Stimulated activated CD4-positive, alpha-beta T cell treated with anti-CD3 and anti-CD28 coated beads, Interleukin-1b, Interleukin-23, amount 100 ng/mL, for 24 hours (primary cell): ENCODE data around the gene TFCP2.

Source experiments
- DNase-seq, 4 experiments: peaks; one replicate each; pipeline ENCODE4 v3.0.0-alpha.2; 2020; ENCODE audit warnings: low read depth in 4 of 4, low spot score in 1 of 4

Gene TFCP2

DNA sequence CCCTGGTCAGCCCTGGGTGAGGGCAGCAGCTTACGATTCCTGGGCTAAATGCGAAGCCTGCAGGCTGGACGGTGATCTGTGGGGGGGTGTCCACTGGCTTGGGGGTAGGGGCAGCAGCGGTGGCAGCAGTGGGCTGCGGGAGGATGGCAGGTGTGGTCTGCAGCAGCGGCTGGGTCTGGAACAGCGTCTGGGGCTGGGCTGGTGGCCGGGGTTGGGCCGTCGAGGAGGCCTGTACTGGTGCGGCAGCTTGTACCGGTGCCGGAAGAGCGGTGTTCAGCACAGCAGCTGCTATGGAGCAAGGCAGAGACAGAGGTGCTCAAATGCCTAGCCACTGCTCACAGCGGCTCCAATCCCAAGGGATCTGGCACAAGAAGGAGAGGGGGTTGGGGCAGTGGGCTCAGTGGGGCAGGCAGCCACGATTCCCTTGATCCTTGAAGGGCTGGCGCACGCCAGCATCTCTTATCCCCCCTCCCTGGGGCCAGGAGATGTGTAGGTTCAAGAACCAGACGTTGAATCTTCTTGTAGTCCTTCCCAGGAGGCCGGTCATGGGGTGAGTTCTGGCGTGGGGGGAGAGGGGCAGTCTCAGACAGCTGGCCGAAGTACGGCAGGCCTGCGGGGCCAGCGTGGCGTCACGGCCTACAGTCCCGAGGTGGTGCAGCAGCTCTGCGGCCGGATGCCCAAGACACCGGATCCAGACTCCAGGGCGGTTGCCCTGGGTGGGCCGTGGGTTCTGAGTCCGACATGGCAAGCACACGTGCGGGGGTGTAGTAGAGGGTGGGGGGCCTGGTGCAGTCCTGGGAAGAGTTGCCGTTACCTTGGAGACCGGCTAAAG is 25.0 kb upstream of the TFCP2 start:
- no peak for DNase-seq

DNA sequence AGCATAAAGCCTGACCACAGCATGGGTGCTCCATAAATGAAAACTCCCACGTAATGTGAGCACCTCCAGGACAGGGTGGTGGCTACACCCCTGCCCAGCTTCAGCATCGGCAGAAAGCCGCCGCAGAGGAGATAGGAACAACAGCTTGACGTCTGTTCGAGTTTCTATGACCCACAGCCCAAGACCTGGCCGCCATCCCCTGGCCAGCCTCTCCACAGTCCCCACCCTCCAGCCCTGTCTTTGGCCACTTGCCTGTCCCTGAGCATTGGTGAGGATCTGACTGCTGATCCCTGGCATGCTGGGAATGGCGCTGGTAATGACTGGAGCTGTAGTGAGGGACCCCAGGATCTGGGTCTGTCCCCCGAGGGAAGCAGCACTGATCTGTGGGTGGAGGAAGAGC is 23.6 kb upstream of the TFCP2 start:
- no peak for DNase-seq

DNA sequence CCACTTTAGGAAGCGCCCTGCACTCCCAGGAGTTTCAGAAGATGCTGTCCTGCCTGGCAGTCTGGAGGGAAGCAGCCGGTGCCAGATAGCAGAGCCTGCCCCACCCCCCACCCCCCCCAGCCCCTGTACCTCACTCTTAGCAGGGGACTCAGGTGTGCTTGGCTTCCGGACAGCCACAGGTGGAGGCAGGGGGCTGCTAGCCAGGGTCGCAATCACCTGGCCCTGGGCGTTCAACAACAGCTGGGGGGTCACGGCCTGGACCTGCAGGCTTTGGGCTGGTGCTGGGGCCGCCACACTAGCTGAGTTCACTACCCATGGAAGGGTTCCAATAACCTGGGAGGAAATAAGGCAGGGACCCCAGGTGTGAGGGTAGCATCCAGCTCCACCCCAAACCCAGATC is 22.9 kb upstream of the TFCP2 start:
- no peak for DNase-seq

DNA sequence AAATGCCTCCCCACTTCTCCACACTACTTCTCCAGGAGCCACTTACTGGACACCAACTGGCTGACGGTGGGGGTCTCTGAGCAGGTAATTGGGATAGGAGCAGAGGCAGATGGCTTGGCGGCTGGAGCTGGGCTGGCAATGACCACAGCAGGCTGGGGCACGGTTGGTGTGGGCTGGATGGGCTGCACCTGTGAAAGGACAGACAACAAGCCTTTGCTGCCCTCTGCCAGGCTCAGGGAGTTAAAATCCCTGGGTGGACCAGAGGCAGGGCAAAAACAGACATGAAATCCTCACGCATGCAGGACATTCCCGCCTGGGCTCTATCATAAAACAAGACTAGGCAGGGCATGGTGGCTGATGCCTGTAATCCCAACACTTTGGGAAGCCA is 19.3 kb upstream of the TFCP2 start:
- no peak for DNase-seq

GRCh38 chr12:51191516-51192283 is 18.8 kb upstream of the TFCP2 start:
- DNase-seq: no peak

DNA sequence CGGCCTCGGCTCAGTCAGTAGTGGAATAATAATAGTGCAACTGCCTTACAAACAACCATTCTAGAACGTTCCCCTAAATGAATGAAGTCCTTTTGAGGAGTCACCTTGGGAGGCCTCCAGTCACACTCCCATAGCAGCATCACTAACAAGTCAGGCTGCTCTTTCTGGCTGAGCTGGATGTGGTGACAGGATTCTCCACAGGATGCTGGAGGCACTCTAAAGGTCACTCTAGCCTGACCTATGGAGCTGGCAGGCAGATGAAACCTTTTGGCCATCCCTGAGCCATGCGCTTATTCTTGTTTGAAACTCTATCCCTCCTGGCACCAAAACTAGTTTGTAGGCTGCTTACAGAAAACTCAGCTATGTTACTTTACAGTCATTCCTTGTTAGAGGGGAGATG is 17.9 kb upstream of the TFCP2 start:
- no peak for DNase-seq

DNA sequence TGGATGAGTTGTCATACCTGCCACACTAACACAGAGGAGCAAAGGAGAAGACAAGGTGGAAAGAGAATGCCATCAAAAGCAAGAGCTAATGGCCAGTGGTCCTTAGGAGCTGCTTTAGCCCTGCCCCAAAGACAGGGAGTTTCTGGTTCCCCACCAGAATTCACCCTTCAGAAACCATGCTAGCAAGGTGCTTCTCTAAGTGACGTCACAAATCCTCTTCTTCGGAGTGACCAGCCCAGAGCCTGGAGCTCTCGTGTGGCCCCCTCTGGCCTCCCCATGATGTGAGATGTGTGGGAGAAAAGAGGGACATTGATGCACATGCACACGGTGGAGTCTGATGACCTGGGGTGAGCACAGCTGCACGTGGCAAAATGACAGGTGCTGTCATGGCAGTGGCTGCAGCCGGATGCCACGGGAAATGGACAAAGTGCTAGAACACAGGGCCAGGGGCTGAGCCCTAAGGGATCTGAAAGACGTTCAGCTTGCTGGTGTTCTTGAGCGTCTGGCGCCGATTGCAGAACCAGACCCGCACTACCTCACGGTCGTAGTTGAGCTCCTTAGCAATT is 16.9 kb upstream of the TFCP2 start:
- DNase-seq: no peak

DNA sequence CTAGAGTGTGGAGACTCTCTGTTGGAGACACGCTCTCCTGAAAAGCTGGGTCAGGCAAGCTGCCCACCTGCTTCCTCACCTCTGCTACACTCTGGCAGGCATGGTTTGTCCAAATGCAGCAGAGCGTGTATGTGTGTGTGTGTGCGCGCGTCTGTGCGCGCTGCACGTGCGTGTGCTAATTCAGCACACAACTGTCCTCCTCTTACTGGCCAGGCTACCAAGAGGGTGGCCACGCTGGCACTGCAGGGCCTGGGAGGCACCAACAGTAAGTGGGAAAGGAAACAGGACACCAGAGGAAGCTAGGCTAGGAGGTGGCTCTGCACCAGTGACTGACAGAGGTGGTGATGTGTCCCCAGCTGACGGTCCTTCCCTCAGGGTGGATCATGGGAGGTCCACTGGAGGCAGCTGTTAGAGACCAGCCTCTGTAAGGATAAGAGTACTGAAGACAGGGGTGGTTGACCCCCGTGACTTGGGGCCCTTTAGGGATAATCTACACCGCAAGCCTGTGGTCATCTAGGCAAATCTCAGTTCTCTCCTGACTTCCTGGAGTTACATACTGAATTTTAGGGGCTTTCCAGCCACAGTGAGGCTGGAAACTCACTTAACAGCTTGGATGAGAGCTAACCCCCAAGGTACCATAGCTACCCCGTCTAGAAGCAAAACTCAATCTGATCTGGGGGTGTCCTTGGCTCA is 15.6 kb upstream of the TFCP2 start:
- no peak for DNase-seq

DNA sequence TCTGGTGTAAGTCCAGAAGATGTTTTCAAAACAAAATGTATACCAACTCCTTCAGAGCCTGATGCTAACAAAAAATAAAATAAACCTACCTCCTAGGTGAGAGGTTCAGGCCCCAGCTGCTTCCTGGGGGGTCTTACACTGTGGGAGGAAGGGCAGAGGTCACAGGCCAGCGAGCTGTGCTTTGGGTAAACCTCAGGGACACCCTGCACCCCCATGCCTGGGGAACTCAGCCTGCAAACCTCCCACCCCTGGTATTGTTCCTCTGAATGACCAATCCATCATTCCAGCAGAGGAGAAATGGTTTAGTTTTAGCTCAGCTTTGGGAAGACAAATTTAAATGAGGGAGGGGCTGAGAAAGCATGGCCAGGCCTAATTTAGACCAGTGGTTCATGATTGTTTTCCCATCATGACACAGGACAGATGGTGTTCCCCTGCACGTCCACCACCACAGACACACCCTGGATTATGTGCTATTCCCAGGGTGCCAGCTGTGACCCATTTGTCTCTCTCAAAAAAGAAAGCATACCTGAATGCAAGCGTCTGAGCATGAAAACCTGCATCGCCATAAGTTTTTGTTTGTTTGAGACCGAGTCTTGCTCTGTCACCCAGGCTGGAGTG is 14.5 kb upstream of the TFCP2 start:
- DNase-seq: no peak

DNA sequence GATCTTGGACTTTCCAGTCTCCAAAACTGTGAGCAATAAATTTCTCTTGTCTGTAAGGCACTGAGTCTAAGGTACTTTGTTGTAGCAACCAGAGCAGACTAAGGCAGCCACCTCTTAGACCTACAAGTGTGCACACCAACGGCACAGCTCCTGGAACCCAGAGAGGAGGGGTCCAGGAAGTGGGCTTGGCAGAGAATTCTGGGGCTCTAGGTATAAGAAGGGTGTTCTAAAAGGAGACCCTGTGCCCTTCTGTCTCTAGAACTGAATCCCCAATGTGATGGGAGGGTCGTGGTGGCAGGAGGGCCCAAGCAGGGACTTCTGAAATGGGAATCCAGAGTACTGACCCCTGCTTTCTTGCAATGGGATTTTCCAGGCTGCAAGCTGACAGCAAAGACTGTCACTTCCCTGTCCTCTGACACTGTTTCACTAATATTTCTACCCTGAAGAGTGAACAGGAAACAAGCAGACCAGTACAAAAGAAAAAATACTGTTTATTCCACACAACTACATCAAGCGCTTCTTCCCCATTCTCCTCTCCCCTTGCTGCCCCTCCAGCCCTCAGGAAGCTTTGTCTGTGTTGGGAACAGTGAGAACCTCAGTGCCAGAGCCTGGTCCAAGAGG is 13.6 kb upstream of the TFCP2 start:
- DNase-seq: no peak

- DNase-seq: no peak
These were observed 12.3 kb upstream of the TFCP2 start for GRCh38 chr12:51185171-51185717.

DNA sequence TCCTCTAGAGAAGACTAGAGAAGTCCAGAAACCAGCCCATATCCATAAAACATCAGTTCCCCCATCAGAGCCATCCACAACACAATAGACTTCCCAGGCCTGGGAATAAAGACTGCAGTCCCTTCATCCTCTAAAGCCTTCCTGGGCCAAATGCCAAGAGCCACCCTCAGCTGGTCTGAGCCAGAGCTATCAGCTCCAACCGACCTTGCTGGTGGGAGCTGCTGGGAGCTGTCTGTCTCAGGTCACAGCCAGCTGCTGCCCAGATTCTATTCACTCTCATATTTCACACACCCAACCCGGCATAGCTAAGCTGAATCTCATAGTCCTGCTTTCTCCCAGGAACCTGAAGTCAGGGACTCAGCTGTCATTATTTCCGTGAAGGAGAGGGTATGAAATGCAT is 10.9 kb upstream of the TFCP2 start:
- DNase-seq: no peak

GRCh38 chr12:51183349-51183748 is 10.4 kb upstream of the TFCP2 start:
- DNase-seq: no peak

- DNase-seq: no peak
These were observed 8.6 kb upstream of the TFCP2 start for GRCh38 chr12:51181558-51181957.

- no peak for DNase-seq
These were observed 5.0 kb upstream of the TFCP2 start for GRCh38 chr12:51177897-51178296.

DNA sequence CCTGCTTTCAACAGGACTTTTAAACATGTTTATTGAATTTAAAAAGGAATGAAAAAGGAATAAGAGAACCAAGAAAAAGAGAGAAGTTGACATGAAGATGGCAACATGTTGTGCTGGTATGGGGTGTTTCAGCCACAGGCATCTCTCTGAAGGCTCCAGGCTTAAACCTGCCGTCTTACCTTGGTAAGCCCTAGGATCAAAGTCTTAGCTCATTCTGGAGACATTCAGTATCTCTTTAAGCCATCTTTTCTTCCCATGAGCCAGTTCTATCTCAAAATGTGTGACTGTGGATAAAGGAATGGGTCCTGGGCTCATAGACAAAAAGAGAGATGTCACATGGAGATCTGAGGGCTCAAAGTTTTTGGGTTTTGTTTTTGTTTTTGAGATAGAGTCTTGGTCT is 1.6 kb upstream of the TFCP2 start:
- DNase-seq: no peak

DNA sequence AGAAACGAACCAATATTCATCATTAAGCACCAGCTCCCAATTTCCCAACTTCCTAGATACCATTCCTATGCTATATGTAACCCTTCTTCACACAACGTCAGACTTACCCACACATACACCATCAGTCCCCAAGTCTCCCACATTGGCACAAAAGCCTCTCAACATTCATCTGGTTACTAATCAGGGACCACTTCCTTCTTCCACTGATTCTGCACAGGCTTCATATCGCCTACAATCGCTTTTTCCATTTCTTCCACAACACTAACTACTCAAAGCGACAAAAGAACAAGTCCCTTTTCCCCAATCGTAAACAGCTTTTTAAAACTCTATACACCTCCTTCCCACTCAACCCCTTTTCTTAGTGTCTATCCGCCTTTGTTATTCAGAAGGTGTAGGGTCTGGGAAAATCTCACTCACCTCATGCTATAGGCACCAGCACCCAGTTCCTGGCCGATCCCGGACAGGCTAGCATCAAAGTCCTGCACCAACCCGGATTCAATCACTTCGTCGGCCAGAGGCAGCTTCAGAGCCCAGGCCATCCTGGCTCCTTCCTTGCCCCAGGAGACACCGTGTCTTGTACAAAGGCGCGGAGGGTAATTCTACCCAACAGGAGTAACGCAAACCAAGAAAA is 936 bp downstream of the TFCP2 start:
- DNase-seq: no peak

DNA sequence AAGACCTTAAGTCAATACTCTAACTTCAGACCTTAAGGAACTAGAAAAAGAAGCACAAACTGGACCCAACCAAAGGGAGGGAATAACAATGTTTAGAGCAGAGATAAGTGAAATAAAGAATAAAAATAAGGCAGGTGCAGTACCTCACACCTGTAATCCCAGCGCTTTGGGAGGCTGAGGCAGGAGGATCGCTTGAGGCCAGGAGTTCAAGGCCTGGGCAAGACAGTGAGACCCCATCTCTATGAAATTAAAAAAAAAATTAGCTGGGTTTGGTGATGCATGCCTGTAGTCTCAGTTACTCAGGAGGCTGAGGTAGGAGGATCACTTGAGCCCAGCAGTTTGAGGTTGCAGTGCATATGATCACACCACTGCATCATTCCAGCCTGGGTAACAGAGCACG is 9.1 kb downstream of the TFCP2 start:
- no peak for DNase-seq

DNA sequence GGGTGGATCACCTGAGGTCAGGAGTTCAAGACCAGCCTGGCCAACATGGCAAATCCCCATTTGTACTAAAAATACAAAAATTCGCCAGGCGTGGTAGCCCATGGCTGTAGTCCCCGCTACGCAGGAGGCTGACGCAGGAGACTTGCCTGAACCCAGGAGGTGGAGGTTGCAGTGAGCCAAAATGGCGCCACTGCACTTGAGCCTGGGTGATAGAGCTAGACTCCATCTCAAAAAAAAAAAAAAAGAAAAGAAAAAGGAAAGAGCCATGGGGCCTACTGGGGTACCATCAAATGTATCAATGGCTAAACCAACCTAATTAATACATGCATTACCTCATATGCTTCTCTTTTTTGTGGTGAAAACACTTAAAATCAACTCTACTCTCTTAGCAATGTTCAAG is 10.7 kb downstream of the TFCP2 start:
- DNase-seq: no peak

DNA sequence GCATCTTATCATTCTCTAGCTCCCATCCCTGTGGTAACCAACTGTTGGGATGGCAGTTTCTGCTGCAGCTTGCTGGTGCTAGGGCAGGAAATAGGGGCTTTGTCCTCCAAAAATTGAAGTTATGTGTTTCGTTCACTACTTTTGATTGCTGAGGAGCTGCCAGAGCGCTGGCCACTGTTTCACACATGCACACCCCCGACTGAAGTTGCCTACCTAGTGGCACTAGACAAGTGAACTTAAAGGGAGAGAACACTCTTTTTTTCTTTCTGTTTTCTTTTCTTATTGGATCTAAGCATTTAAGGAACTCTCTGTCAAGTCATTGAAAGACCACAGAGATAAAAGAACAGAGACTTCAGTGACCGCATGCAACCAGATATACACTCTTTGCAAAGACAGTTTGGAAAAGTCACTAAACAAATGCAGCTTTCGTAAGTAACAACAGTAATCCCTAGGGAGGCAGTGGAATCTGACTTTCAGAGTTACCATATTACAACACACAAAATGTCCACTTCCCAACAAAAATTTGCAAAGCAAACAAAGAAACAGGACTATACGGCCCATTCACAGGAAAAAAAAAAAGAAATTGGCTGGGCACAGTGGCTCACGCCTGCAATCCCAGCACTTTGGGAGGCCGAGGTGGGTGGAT is 12.0 kb downstream of the TFCP2 start:
- no peak for DNase-seq
